GM12891 (cell line): ENCODE results near the gene ISL2.

Experiments
- PAX5 ChIP-seq: IDR thresholded peaks from 2 replicates; pipeline ENCODE4 v1.6.1; 2011; ENCODE audit warnings: low read length, moderate library complexity, mild to moderate bottlenecking; ENCODE audit not compliant: insufficient read depth, severe bottlenecking
- TAF1 ChIP-seq: IDR thresholded peaks from 2 replicates; pipeline ENCODE4 v1.6.1; 2011; ENCODE audit warnings: low read depth, low read length, control low read depth

- TF ChIP-seq PAX5, result no peak
- no peak for TF ChIP-seq TAF1
These were observed 47.8 kb downstream of the ISL2 start for GRCh38 chr15:76384409-76384808.
